GM12878 (cell line): ENCODE results near the gene CDH4. TPM values are rescaled to one million over a fixed set of nuclear protein-coding genes. Genes with fewer than 3 reads are reported as not detected.

ENCODE experiments used
- ATAC-seq: fragments of 200-7000 bp; cut with Tn5 transposase; 3 replicates; pipeline ENCODE4 v1.9.1; 2020; ENCODE audit warnings: mild to moderate bottlenecking, moderate library complexity
- BruUV-seq: library from RNA; stranded (reverse); fragments of 400-500 nt; replicated peaks from 2 replicates; lab custom pipeline; 2021; lab: Mats Ljungman, UMichigan
- CTCF ChIA-PET: fragments of 300-600 bp; sonication (Branson Sonifier 250); formaldehyde crosslinking; extraction: SDS; loops from one replicate; lab custom pipeline; 2021; ENCODE audit warnings: inconsistent platforms; lab: Yijun Ruan, JAX
- POLR2A ChIA-PET: fragments of 350-600 bp; formaldehyde crosslinking; extraction: SDS; loops from one replicate; lab custom pipeline; 2021; ENCODE audit warnings: inconsistent platforms; lab: Charles Lee
- RAD21 ChIA-PET: fragments of 300-600 bp; sonication (Branson Sonifier 250); formaldehyde crosslinking; loops from one replicate; lab custom pipeline; 2023; ENCODE audit warnings: antibody characterized with exemption; ENCODE audit not compliant: unreplicated experiment; lab: Charles Lee
- SMC1A ChIA-PET: fragments of 300-600 bp; sonication (Branson Sonifier 250); formaldehyde crosslinking; loops from one replicate; lab custom pipeline; 2023; ENCODE audit not compliant: unreplicated experiment, uncharacterized antibody; lab: Charles Lee
- DNase-seq: peaks from one replicate; pipeline ENCODE4 v3.0.0-alpha.2; 2011; ENCODE audit warnings: low read depth, low spot score
- FAIRE-seq: peaks from 3 replicates; lab custom pipeline; 2011; peaks lifted over from hg19 to GRCh38; lab: Jason Lieb, UNC
- H2AFZ ChIP-seq: 2 replicates; pipeline ENCODE4 v1.6.0; 2011; ENCODE audit warnings: low read depth, low read length, control low read depth; ENCODE audit not compliant: control insufficient read depth
- H3K27ac ChIP-seq: 2 replicates; pipeline ENCODE4 v1.5.1; 2011; ENCODE audit warnings: control low read depth; ENCODE audit not compliant: control insufficient read depth, insufficient read depth
- H3K27me3 ChIP-seq, 2 experiments: replicated peaks in 1 of 2; 2 replicates each; pipeline versions ENCODE4 v1.6.0 to v1.6.1; 2011; ENCODE audit warnings: low read length in 1 of 2; ENCODE audit not compliant: control insufficient read depth in 2 of 2, insufficient read depth in 2 of 2
- H3K36me3 ChIP-seq, 2 experiments: 2 replicates each; pipeline ENCODE4 v1.5.1; 2011; ENCODE audit warnings: low read length in 1 of 2; ENCODE audit not compliant: control insufficient read depth in 2 of 2, insufficient read depth in 2 of 2
- H3K4me1 ChIP-seq: 2 replicates; pipeline ENCODE4 v1.6.1; 2011; ENCODE audit warnings: mild to moderate bottlenecking, low read length, moderate library complexity, mixed read lengths; ENCODE audit not compliant: control insufficient read depth, insufficient read depth
- H3K4me2 ChIP-seq: 2 replicates; pipeline ENCODE4 v1.6.0; 2011; ENCODE audit warnings: control low read depth; ENCODE audit not compliant: control insufficient read depth, insufficient read depth
- H3K4me3 ChIP-seq: fragments of 200-600 bp; sonication (generic); 2 replicates; pipeline ENCODE4 v1.5.1; 2016
- H3K79me2 ChIP-seq: 2 replicates; pipeline ENCODE4 v1.6.0; 2011; ENCODE audit warnings: low read length; ENCODE audit not compliant: control insufficient read depth, insufficient read depth
- H3K9ac ChIP-seq: 2 replicates; pipeline ENCODE4 v1.8.0; 2011; ENCODE audit warnings: low read length, control low read depth, mixed read lengths; ENCODE audit not compliant: control insufficient read depth, insufficient read depth
- H3K9me3 ChIP-seq: replicated peaks from 3 replicates; pipeline ENCODE4 v1.5.1; 2011; ENCODE audit warnings: mild to moderate bottlenecking, low read length; ENCODE audit not compliant: control insufficient read depth, insufficient read depth
- H4K20me1 ChIP-seq: 2 replicates; pipeline ENCODE4 v1.6.0; 2011; ENCODE audit not compliant: control insufficient read depth, insufficient read depth
- CHD1 ChIP-seq: IDR thresholded peaks from 2 replicates; pipeline ENCODE4 v1.6.1; 2012; ENCODE audit warnings: low read depth, low read length, improper control_type of control experiment
- CHD4 ChIP-seq: fragments of 200-600 bp; sonication (generic); IDR thresholded peaks from 2 replicates; pipeline ENCODE4 v1.6.1; 2016; ENCODE audit warnings: mild to moderate bottlenecking
- CREB1 ChIP-seq: IDR thresholded peaks from 2 replicates; pipeline ENCODE4 v1.6.1; 2012; ENCODE audit warnings: low read depth, mild to moderate bottlenecking, inconsistent platforms
- ETV6 ChIP-seq, 2 experiments: fragments of 450-650 bp in 1 of 2; IDR thresholded peaks in 1 of 2; conservative IDR thresholded peaks in 1 of 2; 2 replicates each; pipeline ENCODE4 v1.6.1; 2014; ENCODE audit warnings: antibody characterized with exemption in 1 of 2, borderline replicate concordance in 1 of 2, low read depth in 1 of 2, mild to moderate bottlenecking in 1 of 2, moderate library complexity in 1 of 2
- HCFC1 ChIP-seq: fragments of 150-350 bp; IDR thresholded peaks from 2 replicates; pipeline ENCODE4 v1.6.1; 2014; ENCODE audit warnings: low read length
- IRF4 ChIP-seq: IDR thresholded peaks from 2 replicates; pipeline ENCODE4 v1.6.1; 2011; ENCODE audit warnings: low read depth, low read length
- KAT2A ChIP-seq: conservative IDR thresholded peaks from 2 replicates; pipeline ENCODE4 v1.6.1; 2011; ENCODE audit warnings: low read depth, low read length; ENCODE audit not compliant: control insufficient read depth
- POLR2AphosphoS2 ChIP-seq: IDR thresholded peaks from 2 replicates; pipeline ENCODE4 v1.6.1; 2011; ENCODE audit warnings: low read depth, mild to moderate bottlenecking, low read length, improper control_type of control experiment, moderate library complexity
- RCOR1 ChIP-seq: conservative IDR thresholded peaks from 2 replicates; pipeline ENCODE4 v1.6.1; 2012; ENCODE audit warnings: low read depth, low read length, improper control_type of control experiment
- ZZZ3 ChIP-seq: IDR thresholded peaks from 2 replicates; pipeline ENCODE4 v1.6.1; 2011; ENCODE audit warnings: low read depth; ENCODE audit not compliant: control insufficient read depth, insufficient read length
- WGBS: methylation state at CpG from one replicate; pipeline ENCODE4 v1.1.6; 2016; ENCODE audit warnings: low lambda C conversion rate; ENCODE audit not compliant: insufficient replicate concordance, insufficient coverage; ENCODE audit errors: missing lambda C conversion rate; 5-methylcytosine and 5-hydroxymethylcytosine counted together
- in situ Hi-C: fragments of 300-500 bp; cut with MboI; formaldehyde crosslinking; loops from 9 replicates; pipeline ENCODE4 v1.14.3; 2018; ENCODE audit warnings: mixed read lengths
- intact Hi-C: fragments of 100-400 bp; cut with micrococcal nuclease; formaldehyde crosslinking; loops from one replicate; pipeline ENCODE4 v1.14.2; 2022; ENCODE audit not compliant: unreplicated experiment
- polyA plus RNA-seq, 11 experiments: library from polyadenylated mRNA; depleted of rRNA in 4 of 11; unstranded in 6 of 11; stranded (reverse) in 5 of 11; fragments of >200 nt; fragmentation: Nextera tagmentation in 4 of 11; fragmentation: Illumina TruSeq in 1 of 11; extraction: Ambion mirVana in 4 of 11; extraction: Trizol in 1 of 11; gene quantifications; 1 replicate in 1 of 11; 2 replicates in 10 of 11; pipeline versions ENCODE4 v1.2.1 to v1.2.3, GENCODE V29; 2011 to 2016; ENCODE audit warnings: inconsistent platforms in 2 of 11, missing spikeins in 2 of 11, low read depth in 1 of 11
- total RNA-seq, 4 experiments: library from RNA; depleted of rRNA in 3 of 4; stranded (reverse); fragments of >200 nt in 3 of 4; fragmentation: Illumina TruSeq in 1 of 4; extraction: Trizol in 1 of 4; gene quantifications; 2 replicates each; pipeline versions ENCODE4 v1.2.1 to v1.2.3, GENCODE V29; 2013 to 2021
- TF ChIP-seq, protein P1 (sequence below): fragments of 450-650 bp; IDR thresholded peaks from 2 replicates; pipeline ENCODE4 v1.6.1; 2017; ENCODE audit warnings: mild to moderate bottlenecking, moderate library complexity
- TF ChIP-seq, protein P2 (sequence below): fragments of 450-650 bp; IDR thresholded peaks from 2 replicates; pipeline ENCODE4 v1.6.1; 2016; ENCODE audit warnings: mild to moderate bottlenecking

Gene CDH4
- total and polyA plus RNA-seq, 10 of the 15 experiments (the other 5 are each of a cell fraction or from before 2014, with no cell fraction given): not detected

GRCh38 chr20:61585764-61586163 lies 333.7 kb downstream of the CDH4 start:
- FAIRE-seq: no peak
- H3K27ac ChIP-seq: no peak overlapping the region
- ATAC-seq: no peak
- H3K27me3 ChIP-seq: no peaks in the 10 kb centered on the region
- WGBS: 59% methylated on average over 2 of the region's 2 CpGs
- DNase-seq: no peak
- intact Hi-C loops (no loop called here), in situ Hi-C loops (no loop called here)
- ChIA-PET CTCF (no interaction called here), POLR2A (no interaction called here), SMC1A (no interaction called here), RAD21 (no interaction called here)
- TF ChIP-seq ETV6 (conservative IDR thresholded peaks at IDR 0.05 in 1 of 2, IDR thresholded peaks at IDR 0.05 in 1 of 2; ENCODE audit: borderline replicate concordance in 1 of 2, low read depth in 1 of 2) (no peak), IRF4 (no peak), CHD1 (no peak), CHD4 (no peak), ZZZ3 (no peak), KAT2A (no peak), HCFC1 (no peak), POLR2AphosphoS2 (no peak), RCOR1 (no peak), CREB1 (no peak)
- TF ChIP-seq, protein P1, sequence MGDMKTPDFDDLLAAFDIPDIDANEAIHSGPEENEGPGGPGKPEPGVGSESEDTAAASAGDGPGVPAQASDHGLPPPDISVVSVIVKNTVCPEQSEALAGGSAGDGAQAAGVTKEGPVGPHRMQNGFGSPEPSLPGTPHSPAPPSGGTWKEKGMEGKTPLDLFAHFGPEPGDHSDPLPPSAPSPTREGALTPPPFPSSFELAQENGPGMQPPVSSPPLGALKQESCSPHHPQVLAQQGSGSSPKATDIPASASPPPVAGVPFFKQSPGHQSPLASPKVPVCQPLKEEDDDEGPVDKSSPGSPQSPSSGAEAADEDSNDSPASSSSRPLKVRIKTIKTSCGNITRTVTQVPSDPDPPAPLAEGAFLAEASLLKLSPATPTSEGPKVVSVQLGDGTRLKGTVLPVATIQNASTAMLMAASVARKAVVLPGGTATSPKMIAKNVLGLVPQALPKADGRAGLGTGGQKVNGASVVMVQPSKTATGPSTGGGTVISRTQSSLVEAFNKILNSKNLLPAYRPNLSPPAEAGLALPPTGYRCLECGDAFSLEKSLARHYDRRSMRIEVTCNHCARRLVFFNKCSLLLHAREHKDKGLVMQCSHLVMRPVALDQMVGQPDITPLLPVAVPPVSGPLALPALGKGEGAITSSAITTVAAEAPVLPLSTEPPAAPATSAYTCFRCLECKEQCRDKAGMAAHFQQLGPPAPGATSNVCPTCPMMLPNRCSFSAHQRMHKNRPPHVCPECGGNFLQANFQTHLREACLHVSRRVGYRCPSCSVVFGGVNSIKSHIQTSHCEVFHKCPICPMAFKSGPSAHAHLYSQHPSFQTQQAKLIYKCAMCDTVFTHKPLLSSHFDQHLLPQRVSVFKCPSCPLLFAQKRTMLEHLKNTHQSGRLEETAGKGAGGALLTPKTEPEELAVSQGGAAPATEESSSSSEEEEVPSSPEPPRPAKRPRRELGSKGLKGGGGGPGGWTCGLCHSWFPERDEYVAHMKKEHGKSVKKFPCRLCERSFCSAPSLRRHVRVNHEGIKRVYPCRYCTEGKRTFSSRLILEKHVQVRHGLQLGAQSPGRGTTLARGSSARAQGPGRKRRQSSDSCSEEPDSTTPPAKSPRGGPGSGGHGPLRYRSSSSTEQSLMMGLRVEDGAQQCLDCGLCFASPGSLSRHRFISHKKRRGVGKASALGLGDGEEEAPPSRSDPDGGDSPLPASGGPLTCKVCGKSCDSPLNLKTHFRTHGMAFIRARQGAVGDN: no peak
- TF ChIP-seq, protein P2, sequence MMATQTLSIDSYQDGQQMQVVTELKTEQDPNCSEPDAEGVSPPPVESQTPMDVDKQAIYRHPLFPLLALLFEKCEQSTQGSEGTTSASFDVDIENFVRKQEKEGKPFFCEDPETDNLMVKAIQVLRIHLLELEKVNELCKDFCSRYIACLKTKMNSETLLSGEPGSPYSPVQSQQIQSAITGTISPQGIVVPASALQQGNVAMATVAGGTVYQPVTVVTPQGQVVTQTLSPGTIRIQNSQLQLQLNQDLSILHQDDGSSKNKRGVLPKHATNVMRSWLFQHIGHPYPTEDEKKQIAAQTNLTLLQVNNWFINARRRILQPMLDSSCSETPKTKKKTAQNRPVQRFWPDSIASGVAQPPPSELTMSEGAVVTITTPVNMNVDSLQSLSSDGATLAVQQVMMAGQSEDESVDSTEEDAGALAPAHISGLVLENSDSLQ: no peak
- no peaks in the 10 kb centered on the region for H4K20me1 ChIP-seq
- H2AFZ ChIP-seq: no peak overlapping the region
- H3K9me3 ChIP-seq: no peaks in the 10 kb centered on the region; the same call in 2 of the 3 replicates
- no peaks in the 10 kb centered on the region for H3K79me2 ChIP-seq
- no peaks in the 10 kb centered on the region for H3K36me3 ChIP-seq
- H3K4me3 ChIP-seq: no peak overlapping the region
- no peak overlapping the region for H3K4me2 ChIP-seq
- BruUV-seq: no TSS peak
- no peak overlapping the region for H3K9ac ChIP-seq
- H3K4me1 ChIP-seq: no peaks in the 10 kb centered on the region
